Pons (tissue), 1 donor: ENCODE data around the gene TBC1D10B.
"Not testable (repeated sequence)": the region's sequence is repeated elsewhere in the genome, so short reads cannot be mapped to it uniquely, and the experiment has no call there.

Source experiments
- DNase-seq: peaks from one replicate; pipeline ENCODE4 v3.0.0-alpha.2; 2016; ENCODE audit warnings: low spot score

Gene TBC1D10B

DNA sequence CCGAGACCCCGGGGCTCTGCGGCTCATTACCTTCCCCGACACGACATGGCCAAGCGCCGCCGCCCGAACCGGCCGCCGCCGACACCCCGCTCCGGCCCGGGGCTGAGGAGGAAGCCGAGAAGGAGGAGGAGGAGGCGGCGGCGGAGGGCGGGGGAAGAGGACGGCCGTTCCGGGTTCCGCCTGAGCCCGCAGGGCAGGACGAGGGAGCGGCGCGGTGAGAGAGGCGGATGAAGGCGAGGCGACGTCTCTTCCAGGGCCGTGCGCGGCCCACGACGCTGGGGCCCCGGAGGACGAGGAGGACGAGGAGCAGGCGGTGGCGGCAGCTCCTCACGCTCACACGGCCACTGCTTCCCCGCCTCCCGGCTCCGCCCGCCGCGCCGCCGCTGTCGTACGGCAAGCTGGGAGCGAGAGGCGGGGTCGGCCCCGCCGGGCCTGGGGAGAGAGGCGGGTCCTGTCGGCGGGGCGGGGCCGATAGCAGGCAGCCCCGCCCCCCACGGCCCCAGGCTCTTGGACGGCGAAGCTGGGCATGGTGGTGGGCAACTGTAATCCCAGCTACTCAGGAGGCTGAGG, 35.2 kb downstream of the TBC1D10B start:
- peak; percentile 67 for DNase-seq

GRCh38 chr16:30334473-30334989, 35.8 kb downstream of the TBC1D10B start:
- peak; percentile 39 for DNase-seq

GRCh38 chr16:30324220-30324619, 46.1 kb downstream of the TBC1D10B start:
- not testable (repeated sequence) for DNase-seq

GRCh38 chr16:30318647-30319046, 51.6 kb downstream of the TBC1D10B start:
- not testable (repeated sequence) for DNase-seq

DNA sequence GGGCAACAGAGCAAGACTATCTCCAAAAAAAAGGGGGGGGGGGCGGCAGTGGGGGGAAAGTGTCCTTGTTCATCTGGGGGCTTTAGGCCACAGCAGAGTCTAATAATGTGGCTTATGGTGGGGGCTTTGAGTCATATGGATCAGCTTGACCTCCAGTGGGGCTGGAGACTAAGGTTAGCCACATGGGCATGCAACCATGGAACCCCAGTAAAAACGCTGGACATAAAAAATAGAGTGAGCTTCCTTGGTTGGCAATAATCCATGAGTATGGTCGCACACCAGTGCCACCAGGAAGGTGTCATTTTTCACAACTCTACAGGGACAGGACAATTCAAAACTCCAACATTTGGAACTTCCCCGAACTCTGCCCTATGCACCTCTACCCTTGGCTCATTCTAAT, 59.4 kb downstream of the TBC1D10B start:
- not testable (repeated sequence) for DNase-seq

DNA sequence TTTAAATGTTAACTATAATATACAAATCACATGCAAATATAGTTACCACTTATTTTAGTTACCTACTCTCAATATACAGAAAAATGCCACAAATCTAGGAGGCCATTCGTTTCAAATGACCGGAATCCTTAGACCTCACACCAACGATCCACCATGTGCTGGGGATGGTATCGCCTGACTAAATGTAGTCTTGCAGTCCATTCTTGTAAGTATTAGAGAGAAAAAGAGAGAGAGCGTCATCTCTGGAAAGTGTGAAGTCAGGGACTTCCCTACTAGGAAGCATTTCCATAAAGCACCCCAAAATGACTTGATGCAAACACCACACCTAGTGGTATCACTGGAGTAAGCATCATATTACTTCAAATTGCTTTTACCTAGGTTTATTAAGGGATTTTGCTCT, 61.0 kb downstream of the TBC1D10B start:
- not testable (repeated sequence) for DNase-seq
